Transverse colon (tissue), 4 donors: ENCODE results near the gene TRMT6. TPM values are rescaled to one million over a fixed set of nuclear protein-coding genes. Genes with fewer than 3 reads are reported as not detected.

Source experiments
- DNase-seq: peaks from one replicate; pipeline ENCODE4 v3.0.0-alpha.2; 2019
- H3K27ac ChIP-seq, 4 donors: fragments of 200-600 bp; sonication (generic); 2 replicates each; pipeline ENCODE4 v1.5.1; 2016 to 2018; ENCODE audit warnings: inconsistent platforms in 4 of 4
- H3K27me3 ChIP-seq: fragments of 200-600 bp; sonication (generic); 2 replicates; pipeline ENCODE4 v1.5.1; 2017; ENCODE audit warnings: inconsistent platforms
- H3K36me3 ChIP-seq, 4 donors: fragments of 200-600 bp; sonication (generic); 2 replicates each; pipeline ENCODE4 v1.5.1; 2017 to 2019; ENCODE audit warnings: inconsistent platforms in 4 of 4
- H3K4me1 ChIP-seq, 4 donors: fragments of 200-600 bp; sonication (generic); 2 replicates each; pipeline ENCODE4 v1.5.1; 2017 to 2020; ENCODE audit warnings: inconsistent platforms in 4 of 4
- H3K4me3 ChIP-seq, 4 donors: fragments of 200-600 bp; sonication (generic); 1 replicate in 1 of 4; 2 replicates in 3 of 4; pipeline versions ENCODE4 v1.5.1 to v1.6.1; 2017 to 2019; ENCODE audit warnings: inconsistent platforms in 4 of 4
- H3K9me3 ChIP-seq, 2 donors: fragments of 200-600 bp; sonication (generic); 2 replicates each; pipeline ENCODE4 v1.5.1; 2017 to 2019; ENCODE audit warnings: inconsistent platforms in 2 of 2
- EP300 ChIP-seq: sonication (generic); formaldehyde crosslinking; IDR thresholded peaks from one replicate; pipeline ENCODE4 v1.6.1; 2017; ENCODE audit warnings: antibody characterized with exemption, low read depth
- POLR2A ChIP-seq: fragments of 450-650 bp; IDR thresholded peaks from one replicate; pipeline ENCODE4 v1.6.1; 2016; ENCODE audit warnings: antibody characterized with exemption, mild to moderate bottlenecking, moderate library complexity
- POLR2AphosphoS5 ChIP-seq, 3 donors: sonication (generic); formaldehyde crosslinking; IDR thresholded peaks; one replicate each; pipeline ENCODE4 v1.6.1; 2016; ENCODE audit warnings: antibody characterized with exemption in 3 of 3
- WGBS, 2 donors: methylation state at CpG; one replicate each; pipeline ENCODE4 v1.1.5; 2018; ENCODE audit warnings: low coverage in 1 of 2; 5-methylcytosine and 5-hydroxymethylcytosine counted together
- in situ Hi-C, 4 donors: fragments of 200-750 bp; cut with MboI; loops; one replicate each; pipeline versions ENCODE4 v1.15.0 to v1.15.1; 2017; ENCODE audit warnings: low sequenced_read_pairs in 3 of 4, low pct_ligation_motif_present in 1 of 4, low pct_unique_long_range_greater_than_20kb in 1 of 4
- intact Hi-C: fragments of 100-400 bp; cut with DNase I; formaldehyde crosslinking; loops from one replicate; pipeline ENCODE4 v1.15.1; 2023; ENCODE audit warnings: low total_unique reads
- total RNA-seq, 4 donors: library from RNA; depleted of rRNA; stranded (reverse); fragments of >200 nt; gene quantifications; one replicate each; pipeline ENCODE4 v1.1.0, GENCODE V29; 2016
- TF ChIP-seq, protein P1 (sequence below), 5 experiments: fragments of 200-600 bp in 3 of 5; fragments of 450-650 bp in 2 of 5; sonication (generic) in 3 of 5; IDR thresholded peaks; 1 replicate in 2 of 5; 2 replicates in 3 of 5; pipeline ENCODE4 v1.5.1; 2016 to 2017; ENCODE audit warnings: antibody characterized with exemption in 5 of 5, inconsistent platforms in 3 of 5, mild to moderate bottlenecking in 2 of 5, moderate library complexity in 1 of 5

Gene TRMT6
- total RNA-seq, 4 donors from 2014 or later: 1.00 to 9.4 (median 4.3) TPM

DNA sequence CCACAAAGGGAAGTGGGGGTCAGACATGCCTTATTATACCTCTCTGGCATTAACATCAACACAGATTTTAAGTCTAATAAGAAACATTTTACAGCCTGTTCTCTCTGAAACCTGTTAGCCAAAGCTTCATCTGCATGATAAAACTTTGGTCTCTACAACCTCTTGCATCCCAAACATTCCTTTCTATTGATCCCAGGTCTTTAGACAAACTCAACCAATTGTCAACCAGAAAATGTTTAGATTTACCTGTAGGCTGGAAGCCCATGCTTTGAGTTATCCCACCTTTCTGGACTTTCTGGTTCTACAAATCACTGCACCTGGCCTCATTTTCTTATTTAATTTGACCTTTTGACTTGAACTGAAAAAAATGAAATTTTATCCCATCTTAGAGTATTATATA is 20.9 kb upstream of the TRMT6 start:
- H3K9me3 ChIP-seq: no peaks in the 10 kb centered on the region
- H3K27ac ChIP-seq: no peak overlapping the region
- in situ Hi-C loops (no loop called here), intact Hi-C loops (no loop called here)
- no peak overlapping the region for H3K4me3 ChIP-seq
- no peak for DNase-seq
- no peaks in the 10 kb centered on the region for H3K27me3 ChIP-seq
- TF ChIP-seq POLR2AphosphoS5 (IDR thresholded peaks at IDR 0.05) (no peak), EP300 (no peak), POLR2A (no peak)
- TF ChIP-seq, protein P1, sequence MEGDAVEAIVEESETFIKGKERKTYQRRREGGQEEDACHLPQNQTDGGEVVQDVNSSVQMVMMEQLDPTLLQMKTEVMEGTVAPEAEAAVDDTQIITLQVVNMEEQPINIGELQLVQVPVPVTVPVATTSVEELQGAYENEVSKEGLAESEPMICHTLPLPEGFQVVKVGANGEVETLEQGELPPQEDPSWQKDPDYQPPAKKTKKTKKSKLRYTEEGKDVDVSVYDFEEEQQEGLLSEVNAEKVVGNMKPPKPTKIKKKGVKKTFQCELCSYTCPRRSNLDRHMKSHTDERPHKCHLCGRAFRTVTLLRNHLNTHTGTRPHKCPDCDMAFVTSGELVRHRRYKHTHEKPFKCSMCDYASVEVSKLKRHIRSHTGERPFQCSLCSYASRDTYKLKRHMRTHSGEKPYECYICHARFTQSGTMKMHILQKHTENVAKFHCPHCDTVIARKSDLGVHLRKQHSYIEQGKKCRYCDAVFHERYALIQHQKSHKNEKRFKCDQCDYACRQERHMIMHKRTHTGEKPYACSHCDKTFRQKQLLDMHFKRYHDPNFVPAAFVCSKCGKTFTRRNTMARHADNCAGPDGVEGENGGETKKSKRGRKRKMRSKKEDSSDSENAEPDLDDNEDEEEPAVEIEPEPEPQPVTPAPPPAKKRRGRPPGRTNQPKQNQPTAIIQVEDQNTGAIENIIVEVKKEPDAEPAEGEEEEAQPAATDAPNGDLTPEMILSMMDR (IDR thresholded peaks at IDR 0.05): no peak
- peaks cover 0 to 10% (median 4%) of the 10 kb centered on the region in 4 donors for H3K36me3 ChIP-seq
- H3K4me1 ChIP-seq: peaks cover 0 to 9% (median 3%) of the 10 kb centered on the region in 4 donors

DNA sequence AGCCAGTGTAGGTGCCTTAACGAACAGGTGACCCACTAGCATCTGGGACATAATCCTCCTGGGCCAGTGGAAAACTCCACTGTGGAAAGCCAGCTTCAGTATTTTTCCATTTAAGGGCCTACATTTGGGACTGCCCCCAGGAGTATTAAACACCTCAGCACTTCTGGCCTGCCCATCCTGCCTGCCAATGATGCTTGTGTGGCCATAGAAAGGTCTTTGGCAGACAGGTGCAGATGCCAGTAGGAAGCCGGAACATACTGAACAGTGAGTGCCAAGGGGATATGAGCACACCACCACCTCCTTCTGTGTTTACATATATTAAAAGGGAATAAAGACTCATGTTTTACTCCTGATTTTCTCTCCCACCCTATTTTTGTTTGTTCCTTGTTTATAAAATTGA is 20.0 kb upstream of the TRMT6 start:
- peaks cover 0 to 9% (median 3%) of the 10 kb centered on the region in 4 donors for H3K4me1 ChIP-seq
- H3K36me3 ChIP-seq: peaks cover 0 to 10% (median 4%) of the 10 kb centered on the region in 4 donors
- DNase-seq: no peak
- no peak overlapping the region for H3K27ac ChIP-seq
- no peak overlapping the region for H3K4me3 ChIP-seq
- H3K27me3 ChIP-seq: no peaks in the 10 kb centered on the region
- in situ Hi-C loops (no loop called here), intact Hi-C loops (no loop called here)
- TF ChIP-seq, protein P1 (IDR thresholded peaks at IDR 0.05): no peak
- TF ChIP-seq POLR2AphosphoS5 (IDR thresholded peaks at IDR 0.05): no peak
- no peak for TF ChIP-seq POLR2A
- no peak for TF ChIP-seq EP300
- H3K9me3 ChIP-seq: no peaks in the 10 kb centered on the region
- 83 to 91% methylated on average over 1 to 2 of the region's 2 CpGs for WGBS, 2 donors

DNA sequence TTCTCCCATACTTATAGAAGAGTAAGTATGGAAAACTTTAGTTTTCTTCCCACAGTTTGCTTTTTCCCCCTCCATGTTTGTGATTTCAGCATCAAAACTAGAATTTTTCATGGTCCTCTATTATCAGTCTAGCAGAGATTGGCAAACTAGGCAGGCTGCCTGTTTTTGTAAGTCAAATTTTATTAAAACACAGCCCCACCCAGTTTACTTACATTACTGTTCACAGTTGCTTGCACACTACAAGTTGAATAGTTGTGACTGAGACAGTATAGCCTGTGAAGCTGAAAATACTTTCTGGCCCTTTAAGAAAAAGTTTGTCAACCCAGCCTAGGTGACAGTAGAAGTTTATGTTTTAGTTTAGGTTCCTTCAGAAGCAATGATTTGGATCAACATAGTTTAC is 19.6 kb upstream of the TRMT6 start:
- H3K36me3 ChIP-seq: peaks cover 0 to 10% (median 4%) of the 10 kb centered on the region in 4 donors
- no peaks in the 10 kb centered on the region for H3K27me3 ChIP-seq
- peaks cover 0 to 8% (median 3%) of the 10 kb centered on the region in 4 donors for H3K4me1 ChIP-seq
- TF ChIP-seq, protein P1 (IDR thresholded peaks at IDR 0.05): no peak
- no peak for TF ChIP-seq EP300
- no peak for TF ChIP-seq POLR2A
- no peak for TF ChIP-seq POLR2AphosphoS5 (IDR thresholded peaks at IDR 0.05)
- in situ Hi-C loops (no loop called here), intact Hi-C loops (no loop called here)
- no peaks in the 10 kb centered on the region for H3K9me3 ChIP-seq
- no peak for DNase-seq
- no peak overlapping the region for H3K4me3 ChIP-seq
- H3K27ac ChIP-seq: no peak overlapping the region

DNA sequence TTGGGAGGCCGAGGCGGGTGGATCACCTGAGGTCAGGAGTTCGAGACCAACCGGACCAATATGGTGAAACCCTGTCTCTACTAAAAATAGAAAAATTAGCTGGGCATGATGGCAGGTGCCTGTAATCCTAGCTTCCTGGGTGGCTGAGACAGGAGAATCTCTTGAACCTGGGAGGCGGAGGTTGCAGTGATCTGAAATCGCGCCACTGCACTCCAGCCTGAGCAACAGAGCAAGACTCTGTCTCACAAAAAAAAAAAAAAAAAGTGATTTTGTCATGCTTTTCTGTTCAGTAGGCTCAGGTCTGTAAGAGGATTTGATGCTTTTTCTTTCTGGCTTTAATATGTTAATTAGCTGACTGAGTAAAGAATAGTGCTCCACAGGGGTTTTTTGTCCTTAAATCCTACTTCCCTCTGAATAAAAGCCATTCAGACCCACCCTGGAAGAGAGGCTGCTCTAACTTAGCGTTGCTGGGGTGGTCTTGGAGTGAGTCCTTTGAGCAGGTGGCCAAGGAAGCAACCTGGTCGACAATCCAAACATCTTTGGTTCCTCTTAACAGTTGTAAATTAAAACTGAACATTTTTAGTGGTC is 19.1 kb upstream of the TRMT6 start:
- H3K9me3 ChIP-seq: no peaks in the 10 kb centered on the region
- peaks cover 0 to 6% (median 2%) of the 10 kb centered on the region in 4 donors for H3K4me1 ChIP-seq
- in situ Hi-C loops: no loop called here
- no peaks in the 10 kb centered on the region for H3K27me3 ChIP-seq
- no peak overlapping the region for H3K27ac ChIP-seq
- TF ChIP-seq EP300 (no peak), POLR2A (no peak), POLR2AphosphoS5 (IDR thresholded peaks at IDR 0.05) (no peak)
- TF ChIP-seq, protein P1 (IDR thresholded peaks at IDR 0.05): no peak
- peaks cover 0 to 10% (median 4%) of the 10 kb centered on the region in 4 donors for H3K36me3 ChIP-seq
- WGBS, 2 donors: 89 to 95% methylated on average over 7 to 9 of the region's 9 CpGs
- no peak overlapping the region for H3K4me3 ChIP-seq
- intact Hi-C loops: no loop called here
- no peak for DNase-seq
